OCI-LY1 (cell line): ENCODE results near the gene DBN1.

Experiments
- EZH2 ChIP-seq: fragments of 200-600 bp; sonication (generic), shearing (Covaris generic); IDR thresholded peaks from 2 replicates; pipeline ENCODE4 v1.8.0; 2017; ENCODE audit warnings: borderline replicate concordance, mixed run types, mild to moderate bottlenecking, antibody characterized with exemption, low read length, moderate library complexity, mixed read lengths
- TF ChIP-seq, protein P1 (sequence below): fragments of 200-600 bp; sonication (generic), shearing (Covaris generic); IDR thresholded peaks from 2 replicates; pipeline ENCODE4 v1.5.1; 2017; ENCODE audit warnings: mild to moderate bottlenecking, antibody characterized with exemption, low read length, moderate library complexity, mixed read lengths

DNA sequence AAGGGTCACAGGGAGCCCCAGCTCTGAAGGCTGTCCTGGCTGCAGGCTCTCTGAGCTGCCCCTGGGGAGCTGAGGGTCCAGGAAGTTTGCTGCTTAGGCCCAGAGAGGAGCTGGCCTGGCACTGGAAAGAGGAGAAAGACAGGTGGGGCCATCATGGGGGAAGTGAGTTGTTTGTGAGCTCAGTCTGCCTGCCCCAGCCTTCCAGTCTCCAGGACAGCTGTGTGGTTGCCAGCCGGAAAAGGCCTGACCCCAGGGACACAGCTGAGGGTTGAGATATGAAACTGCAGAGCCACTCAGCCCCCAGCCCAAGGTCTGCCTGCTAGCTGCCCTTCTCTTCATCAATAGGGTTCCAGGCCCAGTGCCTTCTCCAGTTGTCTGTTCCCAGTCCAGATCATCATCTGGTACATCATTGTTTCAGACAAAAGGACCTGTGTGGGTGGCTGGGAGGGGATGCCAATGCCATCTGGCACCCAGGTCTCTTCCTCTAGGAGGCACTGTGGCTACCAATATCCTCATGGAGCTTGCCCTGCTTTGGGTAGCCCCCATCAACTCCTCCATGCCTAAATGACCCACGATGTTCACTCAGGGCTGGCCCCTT lies 47.6 kb upstream of the DBN1 start:
- TF ChIP-seq, protein P1, sequence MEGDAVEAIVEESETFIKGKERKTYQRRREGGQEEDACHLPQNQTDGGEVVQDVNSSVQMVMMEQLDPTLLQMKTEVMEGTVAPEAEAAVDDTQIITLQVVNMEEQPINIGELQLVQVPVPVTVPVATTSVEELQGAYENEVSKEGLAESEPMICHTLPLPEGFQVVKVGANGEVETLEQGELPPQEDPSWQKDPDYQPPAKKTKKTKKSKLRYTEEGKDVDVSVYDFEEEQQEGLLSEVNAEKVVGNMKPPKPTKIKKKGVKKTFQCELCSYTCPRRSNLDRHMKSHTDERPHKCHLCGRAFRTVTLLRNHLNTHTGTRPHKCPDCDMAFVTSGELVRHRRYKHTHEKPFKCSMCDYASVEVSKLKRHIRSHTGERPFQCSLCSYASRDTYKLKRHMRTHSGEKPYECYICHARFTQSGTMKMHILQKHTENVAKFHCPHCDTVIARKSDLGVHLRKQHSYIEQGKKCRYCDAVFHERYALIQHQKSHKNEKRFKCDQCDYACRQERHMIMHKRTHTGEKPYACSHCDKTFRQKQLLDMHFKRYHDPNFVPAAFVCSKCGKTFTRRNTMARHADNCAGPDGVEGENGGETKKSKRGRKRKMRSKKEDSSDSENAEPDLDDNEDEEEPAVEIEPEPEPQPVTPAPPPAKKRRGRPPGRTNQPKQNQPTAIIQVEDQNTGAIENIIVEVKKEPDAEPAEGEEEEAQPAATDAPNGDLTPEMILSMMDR = no peak
- TF ChIP-seq EZH2 = no peak
